Common myeloid progenitor, CD34-positive (primary cell): Measurements from ENCODE around the gene C9orf153.

Experiments used
- CTCF ChIA-PET: fragments of 350-600 bp; sonication (Branson Sonifier 250); formaldehyde crosslinking; loops from one replicate; lab custom pipeline; 2021; ENCODE audit warnings: antibody characterized with exemption; lab: Charles Lee
- POLR2A ChIA-PET: fragments of 350-600 bp; sonication (Branson Sonifier 250); formaldehyde crosslinking; loops from one replicate; lab custom pipeline; 2021; ENCODE audit warnings: antibody characterized with exemption; lab: Charles Lee
- DNase-seq, 3 donors: peaks; one replicate each; pipeline versions ENCODE4 v3.0.0 to v3.0.0-alpha.2; 2013
- H3K27ac ChIP-seq, 2 experiments: 1 replicate in 1 of 2; 2 replicates in 1 of 2; pipeline ENCODE4 v1.7.0; 2013; ENCODE audit warnings: inconsistent platforms in 2 of 2, low read length in 2 of 2, mild to moderate bottlenecking in 2 of 2, low read depth in 1 of 2, moderate library complexity in 1 of 2; ENCODE audit not compliant: severe bottlenecking in 2 of 2, insufficient read depth in 1 of 2, poor library complexity in 1 of 2
- H3K27me3 ChIP-seq, 5 experiments: replicated peaks in 2 of 5; 1 replicate in 3 of 5; 2 replicates in 2 of 5; pipeline versions ENCODE4 v1.6.1 to v1.7.0; 2013; ENCODE audit warnings: low read length in 4 of 5, mild to moderate bottlenecking in 2 of 5, moderate library complexity in 2 of 5, inconsistent platforms in 1 of 5; ENCODE audit not compliant: insufficient read depth in 5 of 5, control insufficient read depth in 4 of 5
- H3K36me3 ChIP-seq, 4 experiments: 1 replicate in 2 of 4; 2 replicates in 2 of 4; pipeline versions ENCODE4 v1.6.1 to v1.7.0; 2013; ENCODE audit warnings: low read length in 3 of 4, control low read depth in 1 of 4, mild to moderate bottlenecking in 1 of 4; ENCODE audit not compliant: control insufficient read depth in 4 of 4, insufficient read depth in 4 of 4
- H3K4me1 ChIP-seq, 4 experiments: 1 replicate in 3 of 4; 2 replicates in 1 of 4; pipeline versions ENCODE4 v1.6.1 to v1.7.1; 2013; ENCODE audit warnings: low read length in 3 of 4, mild to moderate bottlenecking in 3 of 4, control low read depth in 1 of 4, inconsistent platforms in 1 of 4, moderate library complexity in 1 of 4; ENCODE audit not compliant: control insufficient read depth in 4 of 4, insufficient read depth in 4 of 4; ENCODE audit errors: control extremely low read depth in 1 of 4
- H3K4me3 ChIP-seq, 7 experiments: 1 replicate in 4 of 7; 2 replicates in 3 of 7; pipeline versions ENCODE4 v1.5.1 to v1.7.0; 2013; ENCODE audit warnings: mild to moderate bottlenecking in 7 of 7, low read length in 6 of 7, moderate library complexity in 6 of 7, inconsistent platforms in 2 of 7, low read depth in 2 of 7, control low read depth in 1 of 7; ENCODE audit not compliant: insufficient read depth in 4 of 7, control insufficient read depth in 1 of 7; ENCODE audit errors: extremely low read depth in 1 of 7
- H3K9me3 ChIP-seq, 5 experiments: 1 replicate in 4 of 5; 2 replicates in 1 of 5; pipeline versions ENCODE4 v1.6.1 to v1.7.1; 2013; ENCODE audit warnings: low read length in 4 of 5, mild to moderate bottlenecking in 2 of 5, inconsistent platforms in 1 of 5, low read depth in 1 of 5, moderate library complexity in 1 of 5; ENCODE audit not compliant: control insufficient read depth in 4 of 5, insufficient read depth in 2 of 5; ENCODE audit errors: control extremely low read depth in 1 of 5
- WGBS: methylation state at CpG from one replicate; pipeline ENCODE4 v1.1.5; 2013; ENCODE audit not compliant: insufficient coverage; 5-methylcytosine and 5-hydroxymethylcytosine counted together

C9orf153 gene

DNA sequence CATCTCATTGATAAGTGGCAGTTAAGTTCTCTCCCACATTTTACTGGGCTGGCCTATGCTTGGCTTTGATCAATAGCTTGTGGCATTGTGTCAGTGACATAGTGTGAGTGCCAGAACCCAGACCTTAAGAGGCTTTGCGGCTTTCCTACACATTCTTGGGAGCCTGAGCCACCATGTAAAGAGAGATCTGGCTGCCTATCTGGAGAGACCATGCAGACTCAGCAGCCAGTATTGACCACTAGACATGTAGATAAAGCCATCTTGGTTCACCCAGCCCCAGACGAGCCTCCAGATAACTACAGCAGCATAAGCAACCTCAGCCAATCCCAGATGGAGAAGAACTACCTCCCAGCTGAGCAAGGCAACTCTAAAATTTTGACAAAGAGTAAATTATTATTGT lies 28.6 kb downstream of the C9orf153 start:
- DNase-seq: no peak
- H3K36me3 ChIP-seq: no peaks in the 10 kb centered on the region
- 100% methylated on average over 1 of the region's 2 CpGs for WGBS
- no peak overlapping the region for H3K27ac ChIP-seq
- POLR2A ChIA-PET: no interaction called here
- CTCF ChIA-PET: no interaction called here
- H3K4me1 ChIP-seq: no peaks in the 10 kb centered on the region
- no peaks in the 10 kb centered on the region for H3K27me3 ChIP-seq
- H3K9me3 ChIP-seq: no peaks in the 10 kb centered on the region
- no peak overlapping the region for H3K4me3 ChIP-seq

DNA sequence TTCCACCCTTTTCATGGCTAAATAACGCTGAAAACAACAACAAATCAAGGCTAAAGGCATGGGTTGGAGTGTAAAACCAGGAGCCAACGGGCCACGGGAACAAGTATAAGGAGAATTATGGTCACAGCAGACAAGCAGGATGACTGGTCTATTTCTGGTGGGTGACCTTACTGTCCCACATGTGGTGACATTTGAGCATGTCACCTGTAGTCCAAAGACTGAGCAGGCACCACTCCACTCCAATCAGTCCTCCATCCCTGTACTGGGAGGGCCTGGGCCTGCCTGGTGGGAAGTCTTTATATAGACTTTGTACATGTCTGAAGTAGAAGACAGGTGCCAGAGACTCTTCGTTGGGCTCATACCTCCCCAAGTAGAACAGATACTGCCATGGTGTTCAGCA lies 36.8 kb downstream of the C9orf153 start:
- no peaks in the 10 kb centered on the region for H3K4me1 ChIP-seq
- no peak overlapping the region for H3K4me3 ChIP-seq
- DNase-seq: no peak
- H3K27ac ChIP-seq: no peak overlapping the region
- H3K9me3 ChIP-seq: no peaks in the 10 kb centered on the region
- WGBS: 100% methylated on average over 3 of the region's 4 CpGs
- no peaks in the 10 kb centered on the region for H3K27me3 ChIP-seq
- no peaks in the 10 kb centered on the region for H3K36me3 ChIP-seq
- POLR2A ChIA-PET: no interaction called here
- CTCF ChIA-PET: interaction anchor here (0.9 kb wide), 1 partner anchor 39 kb away, joined by 3 read pairs; no protein-coding TSS in a partner anchor

DNA sequence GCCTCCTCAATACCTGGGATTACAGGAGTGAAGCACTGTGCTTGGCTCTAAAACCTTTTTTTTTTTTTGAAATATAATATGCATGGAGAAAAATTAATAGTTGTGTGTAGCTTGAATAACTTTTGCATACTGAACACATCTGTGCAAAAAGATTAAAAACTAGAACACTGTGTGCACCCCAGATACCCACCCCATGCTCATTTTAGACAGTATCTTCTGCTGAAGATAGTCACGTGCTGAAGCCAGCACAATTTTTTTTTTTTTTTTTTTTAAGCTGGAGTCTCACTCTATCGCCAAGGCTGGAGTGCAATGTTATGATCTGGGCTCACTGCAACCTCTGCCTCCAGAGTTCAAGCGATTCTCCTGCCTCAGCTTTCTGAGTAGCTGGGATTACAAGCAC lies 39.9 kb downstream of the C9orf153 start:
- no peaks in the 10 kb centered on the region for H3K27me3 ChIP-seq
- H3K27ac ChIP-seq: no peak overlapping the region
- CTCF ChIA-PET: interaction anchor here (0.7 kb wide), 1 partner anchor 11 kb away, joined by 4 read pairs; no protein-coding TSS in a partner anchor
- H3K4me3 ChIP-seq: no peak overlapping the region
- DNase-seq: no peak
- no peaks in the 10 kb centered on the region for H3K4me1 ChIP-seq
- POLR2A ChIA-PET: no interaction called here
- 90% methylated on average over 2 of the region's 3 CpGs for WGBS
- H3K9me3 ChIP-seq: no peaks in the 10 kb centered on the region
- H3K36me3 ChIP-seq: no peaks in the 10 kb centered on the region

DNA sequence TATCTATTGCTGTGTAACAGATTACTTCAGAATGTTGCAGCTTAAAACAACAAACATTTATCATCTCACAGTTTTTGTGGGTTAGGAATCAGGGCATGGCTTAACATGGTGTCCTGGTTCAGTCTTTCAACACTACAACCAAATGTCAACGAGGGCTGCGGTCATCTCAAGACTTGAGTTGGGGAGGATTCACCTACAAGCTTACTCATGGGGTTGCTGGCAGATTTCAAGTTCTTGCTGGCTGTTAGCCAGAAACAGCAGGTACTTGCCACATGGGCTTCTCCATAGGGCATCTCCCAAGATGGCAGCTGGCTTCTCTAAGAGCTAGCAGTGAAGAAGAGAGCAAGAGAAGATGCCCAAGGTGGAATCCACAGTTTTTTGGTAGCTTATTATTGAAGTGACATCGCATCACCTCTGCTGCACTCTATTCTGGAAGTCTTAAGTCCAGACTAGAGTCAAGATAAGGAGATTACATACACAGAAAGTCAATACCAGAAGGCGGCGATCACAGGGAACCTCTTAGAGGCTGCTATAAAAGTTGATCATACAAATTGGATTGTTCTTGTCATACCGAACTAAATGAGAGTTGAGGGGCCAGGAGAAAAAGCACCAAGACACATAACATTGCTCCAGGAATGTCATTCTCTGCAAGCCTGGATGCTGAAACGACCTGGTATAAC lies 42.2 kb downstream of the C9orf153 start:
- 91% methylated on average over 7 of the region's 7 CpGs for WGBS
- CTCF ChIA-PET: interaction anchor here (1.0 kb wide), 1 partner anchor 15 kb away, joined by 3 read pairs; no protein-coding TSS in a partner anchor
- POLR2A ChIA-PET: no interaction called here

DNA sequence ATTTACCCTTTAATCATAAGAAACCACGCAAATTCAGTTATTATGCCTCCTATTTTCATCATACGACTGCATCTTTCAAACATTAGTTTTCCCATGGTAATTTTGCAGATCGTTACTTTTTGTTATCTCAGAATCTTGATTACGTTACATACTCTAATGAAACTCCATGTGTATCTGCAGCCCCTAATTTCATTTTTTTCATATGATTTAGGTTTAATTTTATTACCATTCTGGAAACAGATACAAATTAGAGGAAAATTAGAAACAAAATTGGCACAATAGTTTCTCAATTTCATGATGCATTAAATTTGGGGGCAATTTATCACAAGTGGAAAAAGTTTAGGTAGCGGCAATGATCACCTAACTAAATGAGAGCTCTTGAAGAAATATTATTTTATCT lies 52.3 kb downstream of the C9orf153 start:
- 95% methylated on average over 3 of the region's 5 CpGs for WGBS
- ChIA-PET CTCF (no interaction called here), POLR2A (no interaction called here)
- no peaks in the 10 kb centered on the region for H3K4me1 ChIP-seq
- H3K27me3 ChIP-seq: no peaks in the 10 kb centered on the region
- no peaks in the 10 kb centered on the region for H3K9me3 ChIP-seq
- no peaks in the 10 kb centered on the region for H3K36me3 ChIP-seq
- H3K27ac ChIP-seq: no peak overlapping the region
- DNase-seq: no peak
- H3K4me3 ChIP-seq: no peak overlapping the region

More for the DNA sequence above, 42.2 kb downstream of the C9orf153 start:
- H3K4me1 ChIP-seq: no peaks in the 10 kb centered on the region
- DNase-seq: no peak
- no peaks in the 10 kb centered on the region for H3K27me3 ChIP-seq
- H3K9me3 ChIP-seq: no peaks in the 10 kb centered on the region
- H3K27ac ChIP-seq: no peak overlapping the region
- H3K36me3 ChIP-seq: no peaks in the 10 kb centered on the region
- no peak overlapping the region for H3K4me3 ChIP-seq

DNA sequence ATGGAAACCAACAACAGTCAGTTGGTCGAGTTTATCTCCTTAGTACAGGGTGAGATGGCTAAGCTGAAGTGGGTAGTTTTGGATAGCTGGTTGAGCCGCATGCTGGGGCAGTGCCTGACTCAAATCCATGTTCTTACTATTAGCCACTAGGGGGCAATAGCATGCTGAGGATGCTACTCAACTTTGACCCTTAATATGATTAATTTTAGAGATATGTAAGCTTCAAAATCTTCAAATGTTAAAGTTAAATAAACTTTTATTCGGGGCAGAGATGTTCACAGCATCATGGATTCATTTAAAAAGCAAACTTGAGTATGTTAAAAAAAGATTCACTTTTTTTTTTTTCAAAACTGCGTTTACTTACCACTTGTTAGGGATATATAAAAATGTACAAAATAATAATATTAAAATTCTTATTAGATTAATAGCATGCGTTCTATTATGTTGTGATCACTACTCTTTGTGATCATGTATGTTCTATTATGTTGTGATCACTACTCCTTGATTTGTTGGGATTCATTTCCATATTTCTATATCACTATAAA lies 57.0 kb downstream of the C9orf153 start:
- CTCF ChIA-PET: interaction anchor here (0.7 to 1.7 kb wide), 9 partner anchors 14 to 387 kb away, joined by 3 to 5 read pairs (median 3); no protein-coding TSS in a partner anchor
- Histone ChIP-seq H3K4me3 (no peak overlapping the region), H3K9me3 (no peaks in the 10 kb centered on the region), H3K4me1 (no peaks in the 10 kb centered on the region), H3K36me3 (no peaks in the 10 kb centered on the region), H3K27me3 (no peaks in the 10 kb centered on the region), H3K27ac (no peak overlapping the region)
- POLR2A ChIA-PET: interaction anchor here (0.6 kb wide), 2 partner anchors 40 to 114 kb away, joined by 3 to 5 read pairs; no protein-coding TSS in a partner anchor
- no CpG with 5 or more reads among the region's 5 CpGs for WGBS
- DNase-seq: peak; percentile 35 to 64 (median 57)
